ENCODE measurements around the gene TPSD1.
"Not testable (repeated sequence)": the region's sequence is repeated elsewhere in the genome, so short reads cannot be mapped to it uniquely, and the experiment has no call there.

The TPSD1 gene

GRCh38 chr16:1283996-1284616 is 28.2 kb downstream of the TPSD1 start:
- no peak for DNase-seq

- no peak for DNase-seq
Measured at GRCh38 chr16:1285669-1286512, 30.0 kb downstream of the TPSD1 start.

GRCh38 chr16:1286513-1287094 is 30.7 kb downstream of the TPSD1 start:
- DNase-seq: no peak

GRCh38 chr16:1287982-1288670 is 32.3 kb downstream of the TPSD1 start:
- DNase-seq: no peak

- no peak for DNase-seq
Measured at GRCh38 chr16:1288813-1289476, 33.1 kb downstream of the TPSD1 start.

GRCh38 chr16:1289477-1289866 is 33.6 kb downstream of the TPSD1 start:
- DNase-seq: no peak

- peak; percentile 63 for DNase-seq
Measured at GRCh38 chr16:1290063-1290501, 34.2 kb downstream of the TPSD1 start.

GRCh38 chr16:1290860-1291575 is 35.1 kb downstream of the TPSD1 start:
- DNase-seq: no peak

GRCh38 chr16:1291576-1291974 is 35.7 kb downstream of the TPSD1 start:
- DNase-seq: no peak

GRCh38 chr16:1292208-1292607 is 36.3 kb downstream of the TPSD1 start:
- DNase-seq: not testable (repeated sequence)

GRCh38 chr16:1292808-1293207 is 36.9 kb downstream of the TPSD1 start:
- not testable (repeated sequence) for DNase-seq

- DNase-seq: no peak
Measured at GRCh38 chr16:1293921-1294656, 38.2 kb downstream of the TPSD1 start.

- no peak for DNase-seq
Measured at GRCh38 chr16:1295465-1295864, 39.6 kb downstream of the TPSD1 start.

GRCh38 chr16:1296688-1297017 is 40.8 kb downstream of the TPSD1 start:
- not testable (repeated sequence) for DNase-seq

GRCh38 chr16:1297018-1297696 is 41.3 kb downstream of the TPSD1 start:
- no peak for DNase-seq

GRCh38 chr16:1298406-1298805 is 42.5 kb downstream of the TPSD1 start:
- no peak for DNase-seq

GRCh38 chr16:1299012-1299867 is 43.4 kb downstream of the TPSD1 start:
- no peak for DNase-seq

- no peak for DNase-seq
Measured at GRCh38 chr16:1299868-1300203, 44.0 kb downstream of the TPSD1 start.

- DNase-seq: peak; percentile 65
Measured at GRCh38 chr16:1300664-1301476, 45.0 kb downstream of the TPSD1 start.

All from eye (tissue), 1 donor.